Muscle layer of colon (tissue), 2 donors: ENCODE measurements around the gene NUP98.
"Not testable (repeated sequence)": the region's sequence is repeated elsewhere in the genome, so short reads cannot be mapped to it uniquely, and the experiment has no call there.

Experiments
- H3K27ac ChIP-seq: one replicate; pipeline ENCODE4 v1.7.0; 2013; ENCODE audit warnings: low read depth, mild to moderate bottlenecking, low read length, moderate library complexity
- H3K27me3 ChIP-seq, 2 donors: one replicate each; pipeline ENCODE4 v1.7.0; 2013; ENCODE audit warnings: low read length in 2 of 2, mild to moderate bottlenecking in 2 of 2; ENCODE audit not compliant: insufficient read depth in 2 of 2, control insufficient read depth in 1 of 2
- H3K36me3 ChIP-seq: one replicate; pipeline ENCODE4 v1.7.0; 2013; ENCODE audit warnings: mild to moderate bottlenecking, low read length; ENCODE audit not compliant: insufficient read depth
- H3K4me1 ChIP-seq: one replicate; pipeline ENCODE4 v1.7.0; 2013; ENCODE audit warnings: mild to moderate bottlenecking, low read length; ENCODE audit not compliant: insufficient read depth
- H3K4me3 ChIP-seq, 2 donors: one replicate each; pipeline ENCODE4 v1.7.0; 2013; ENCODE audit warnings: low read length in 2 of 2, low read depth in 1 of 2, mild to moderate bottlenecking in 1 of 2, moderate library complexity in 1 of 2
- H3K9ac ChIP-seq: one replicate; pipeline ENCODE4 v1.7.0; 2013; ENCODE audit warnings: low read length
- H3K9me3 ChIP-seq: one replicate; pipeline ENCODE4 v1.7.0; 2013; ENCODE audit warnings: mild to moderate bottlenecking, low read length
- donor health status: abdominal sarcoma.
- donor health status: Adenocarcinoma of cecum.

Gene NUP98

DNA sequence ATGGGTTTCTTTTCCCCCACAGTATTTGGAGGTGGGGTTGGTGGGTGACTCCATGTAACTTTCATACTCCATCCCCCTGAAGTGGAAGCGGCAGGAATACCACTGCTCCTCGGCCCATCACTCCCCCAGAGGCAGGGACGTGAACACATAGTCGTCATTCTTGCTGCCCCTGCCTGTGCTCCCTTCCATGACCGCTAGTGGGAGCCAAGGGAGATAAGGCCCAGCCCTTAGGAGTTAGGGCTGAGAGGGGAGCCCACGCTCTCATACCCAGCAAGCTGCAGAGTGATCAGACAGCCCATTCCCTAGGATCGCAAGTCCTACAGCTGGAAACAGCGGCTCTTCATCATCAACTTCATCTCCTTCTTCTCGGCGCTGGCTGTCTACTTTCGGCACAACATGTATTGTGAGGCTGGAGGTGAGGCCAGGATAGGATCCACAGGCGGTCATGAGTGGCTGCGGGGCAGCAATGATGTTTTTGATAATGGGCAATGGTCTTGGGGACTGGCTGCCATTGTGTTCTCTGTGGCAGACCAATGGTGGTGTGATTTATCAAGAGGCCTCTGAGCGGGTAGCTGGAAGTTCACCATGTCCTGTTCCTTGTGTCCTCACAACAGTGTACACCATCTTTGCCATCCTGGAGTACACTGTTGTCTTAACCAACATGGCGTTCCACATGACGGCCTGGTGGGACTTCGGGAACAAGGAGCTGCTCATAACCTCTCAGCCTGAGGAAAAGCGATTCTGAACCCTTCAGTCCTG lies 27.5 kb upstream of the NUP98 start:
- H3K4me3 ChIP-seq = no peak overlapping the region
- H3K9me3 ChIP-seq = no peaks in the 10 kb centered on the region
- no peaks in the 10 kb centered on the region for H3K27me3 ChIP-seq
- no peak overlapping the region for H3K27ac ChIP-seq
- no peaks in the 10 kb centered on the region for H3K4me1 ChIP-seq
- H3K36me3 ChIP-seq = peaks cover 27% of the 10 kb centered on the region
- no peak overlapping the region for H3K9ac ChIP-seq

DNA sequence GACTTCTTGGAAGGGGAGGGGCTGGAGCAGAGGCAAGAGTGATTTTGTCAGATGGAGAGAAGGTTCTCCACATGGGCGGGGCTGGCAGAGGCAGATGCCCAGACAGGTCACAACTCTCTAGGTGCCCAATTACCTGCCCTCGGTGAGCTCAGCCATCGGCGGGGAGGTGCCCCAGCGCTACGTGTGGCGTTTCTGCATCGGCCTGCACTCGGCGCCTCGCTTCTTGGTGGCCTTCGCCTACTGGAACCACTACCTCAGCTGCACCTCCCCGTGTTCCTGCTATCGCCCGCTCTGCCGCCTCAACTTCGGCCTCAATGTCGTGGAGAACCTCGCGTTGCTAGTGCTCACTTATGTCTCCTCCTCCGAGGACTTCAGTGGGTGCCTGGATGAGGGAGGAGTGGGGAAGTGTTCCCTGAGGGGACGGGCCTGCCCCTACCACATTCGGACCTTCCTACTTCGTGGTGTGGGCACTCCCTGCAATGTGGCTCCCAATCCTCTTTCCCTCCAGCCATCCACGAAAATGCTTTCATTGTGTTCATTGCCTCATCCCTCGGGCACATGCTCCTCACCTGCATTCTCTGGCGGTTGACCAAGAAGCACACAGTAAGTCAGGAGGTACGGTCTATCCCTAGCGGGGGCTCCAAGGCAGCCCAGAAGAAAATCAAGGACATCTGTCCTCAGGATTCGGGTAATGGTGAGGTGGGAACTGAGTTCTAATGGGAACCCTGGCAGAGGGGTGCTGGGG lies 26.6 kb upstream of the NUP98 start:
- Histone ChIP-seq H3K4me1 (no peaks in the 10 kb centered on the region), H3K4me3 (no peak overlapping the region), H3K9ac (no peak overlapping the region), H3K36me3 (peaks cover 27% of the 10 kb centered on the region), H3K9me3 (no peaks in the 10 kb centered on the region), H3K27me3 (no peaks in the 10 kb centered on the region), H3K27ac (no peak overlapping the region)

DNA sequence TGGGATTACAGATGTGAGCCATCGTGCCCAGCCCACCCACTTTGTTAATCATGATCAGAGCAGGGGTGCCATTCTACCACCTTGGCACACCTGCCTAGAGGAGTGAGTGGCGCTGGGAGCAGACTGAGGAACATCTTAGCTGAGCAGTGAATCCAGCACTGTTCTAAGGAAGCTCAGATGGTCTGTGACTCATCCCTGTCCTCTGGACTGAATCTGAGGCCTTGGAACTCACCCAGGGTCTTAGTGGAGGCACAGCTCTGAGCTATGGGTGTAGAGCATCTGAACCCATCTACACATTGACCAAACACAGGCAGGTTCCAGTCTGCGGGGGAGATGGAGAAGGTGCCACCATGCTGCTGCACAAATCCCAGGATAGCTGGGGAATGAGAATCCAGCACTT lies 25.9 kb upstream of the NUP98 start:
- Histone ChIP-seq H3K9ac (no peak overlapping the region), H3K27ac (no peak overlapping the region), H3K27me3 (no peaks in the 10 kb centered on the region), H3K9me3 (no peaks in the 10 kb centered on the region), H3K36me3 (peaks cover 26% of the 10 kb centered on the region), H3K4me3 (no peak overlapping the region), H3K4me1 (no peaks in the 10 kb centered on the region)

- no peak overlapping the region for H3K4me3 ChIP-seq
- no peaks in the 10 kb centered on the region for H3K9me3 ChIP-seq
- no peak overlapping the region for H3K9ac ChIP-seq
- H3K4me1 ChIP-seq = no peaks in the 10 kb centered on the region
- no peaks in the 10 kb centered on the region for H3K27me3 ChIP-seq
- no peak overlapping the region for H3K27ac ChIP-seq
- H3K36me3 ChIP-seq = peaks cover 16% of the 10 kb centered on the region
Measured at GRCh38 chr11:3822312-3822711, 25.0 kb upstream of the NUP98 start.

DNA sequence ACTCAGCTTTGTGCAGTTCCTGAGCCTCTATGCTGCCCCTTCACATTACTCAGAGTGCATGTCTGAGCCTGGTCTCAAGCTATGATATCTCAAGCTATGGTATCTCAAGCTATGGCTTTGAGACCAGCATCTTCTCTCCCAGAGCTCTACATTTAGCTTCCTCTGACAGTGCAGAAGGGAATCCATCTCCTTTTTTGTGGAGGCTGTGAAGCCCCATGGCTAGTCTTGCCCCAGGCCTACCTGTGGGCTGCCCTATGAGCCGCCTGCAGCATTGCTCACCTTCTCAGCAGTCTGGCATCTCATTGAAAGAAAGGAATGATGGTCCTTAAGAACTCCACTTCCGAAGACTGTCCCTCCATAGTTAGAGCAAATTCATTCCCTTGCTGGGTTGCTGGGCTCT lies 23.6 kb upstream of the NUP98 start:
- Histone ChIP-seq H3K4me1 (no peaks in the 10 kb centered on the region), H3K9me3 (no peaks in the 10 kb centered on the region), H3K27ac (no peak overlapping the region), H3K27me3 (no peaks in the 10 kb centered on the region), H3K4me3 (no peak overlapping the region), H3K36me3 (peaks cover 4% of the 10 kb centered on the region), H3K9ac (no peak overlapping the region)

GRCh38 chr11:3817181-3817800 lies 19.9 kb upstream of the NUP98 start:
- Histone ChIP-seq H3K36me3 (no peaks in the 10 kb centered on the region), H3K4me3 (no peak overlapping the region), H3K9me3 (no peaks in the 10 kb centered on the region), H3K27me3 (no peaks in the 10 kb centered on the region), H3K27ac (no peak overlapping the region), H3K9ac (no peak overlapping the region), H3K4me1 (no peaks in the 10 kb centered on the region)

GRCh38 chr11:3816673-3817072 lies 19.3 kb upstream of the NUP98 start:
- Histone ChIP-seq H3K27ac (no peak overlapping the region), H3K4me3 (no peak overlapping the region)

GRCh38 chr11:3815845-3816244 lies 18.5 kb upstream of the NUP98 start:
- no peaks in the 10 kb centered on the region for H3K4me1 ChIP-seq
- no peaks in the 10 kb centered on the region for H3K36me3 ChIP-seq
- H3K27ac ChIP-seq = no peak overlapping the region
- no peaks in the 10 kb centered on the region for H3K27me3 ChIP-seq
- no peak overlapping the region for H3K9ac ChIP-seq
- no peak overlapping the region for H3K4me3 ChIP-seq
- no peaks in the 10 kb centered on the region for H3K9me3 ChIP-seq

More at GRCh38 chr11:3816673-3817072, 19.3 kb upstream of the NUP98 start:
- Histone ChIP-seq H3K9me3 (no peaks in the 10 kb centered on the region), H3K4me1 (no peaks in the 10 kb centered on the region), H3K9ac (no peak overlapping the region), H3K36me3 (no peaks in the 10 kb centered on the region), H3K27me3 (no peaks in the 10 kb centered on the region)

- H3K27me3 ChIP-seq, H3K9ac ChIP-seq, H3K27ac ChIP-seq, H3K36me3 ChIP-seq, H3K4me3 ChIP-seq, H3K4me1 ChIP-seq, H3K9me3 ChIP-seq: not testable (repeated sequence)
Measured at GRCh38 chr11:3814832-3815231, 17.5 kb upstream of the NUP98 start.

GRCh38 chr11:3810951-3811350 lies 13.6 kb upstream of the NUP98 start:
- peaks cover 10% of the 10 kb centered on the region for H3K4me1 ChIP-seq
- no peaks in the 10 kb centered on the region for H3K27me3 ChIP-seq
- H3K9me3 ChIP-seq = no peaks in the 10 kb centered on the region
- H3K36me3 ChIP-seq = no peaks in the 10 kb centered on the region
- H3K9ac ChIP-seq = no peak overlapping the region
- no peak overlapping the region for H3K27ac ChIP-seq
- no peak overlapping the region for H3K4me3 ChIP-seq

DNA sequence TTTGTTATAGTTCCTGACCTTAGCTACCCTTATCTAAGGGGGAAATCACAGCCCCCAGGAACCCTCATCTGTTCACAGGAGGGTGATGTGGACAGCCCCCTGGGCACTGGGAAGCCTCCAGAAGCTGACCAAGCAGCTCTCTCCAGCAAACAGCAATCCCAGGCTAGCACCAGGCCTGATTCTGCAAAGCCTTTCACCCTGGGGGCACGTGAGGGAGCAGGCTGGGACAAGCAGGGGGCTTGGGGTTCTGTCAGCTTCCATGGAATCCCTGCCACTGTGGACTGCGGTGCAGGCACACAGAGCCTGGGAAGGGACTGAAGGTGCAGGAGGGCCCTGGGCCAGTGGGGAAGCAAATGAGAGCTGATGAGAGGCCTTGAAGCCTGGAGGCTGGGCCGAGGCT lies 13.1 kb upstream of the NUP98 start:
- Histone ChIP-seq H3K4me1 (peaks cover 10% of the 10 kb centered on the region), H3K36me3 (no peaks in the 10 kb centered on the region), H3K9ac (no peak overlapping the region), H3K27ac (no peak overlapping the region), H3K27me3 (no peaks in the 10 kb centered on the region), H3K4me3 (no peak overlapping the region), H3K9me3 (no peaks in the 10 kb centered on the region)
